ENCODE measurements around the gene FAM20A. TPM values are rescaled to one million over a fixed set of nuclear protein-coding genes. Genes with fewer than 3 reads are reported as not detected.
"Not testable (repeated sequence)": the region's sequence is repeated elsewhere in the genome, so short reads cannot be mapped to it uniquely, and the experiment has no call there.

FAM20A gene
- polyA plus RNA-seq, 4 donors, result 11.8 to 14.1 (median 12.1) TPM

GRCh38 chr17:68533887-68534694 is 67.1 kb downstream of the FAM20A start:
- peak in 1 of 4 donors; percentile 16 for DNase-seq (ENCODE audit: low read depth in 4 of 4, low spot score in 2 of 4)

- DNase-seq (ENCODE audit: low read depth in 4 of 4, low spot score in 2 of 4), result no peak
Measured at GRCh38 chr17:68532826-68533225, 68.3 kb downstream of the FAM20A start.

GRCh38 chr17:68531252-68531651 is 69.9 kb downstream of the FAM20A start:
- no peak for DNase-seq (ENCODE audit: low read depth in 4 of 4, low spot score in 2 of 4)

GRCh38 chr17:68527314-68527713 is 73.9 kb downstream of the FAM20A start:
- DNase-seq (ENCODE audit: low read depth in 4 of 4, low spot score in 2 of 4), result no peak

GRCh38 chr17:68526548-68526947 is 74.6 kb downstream of the FAM20A start:
- no peak for DNase-seq (ENCODE audit: low read depth in 4 of 4, low spot score in 2 of 4)

- no peak for DNase-seq (ENCODE audit: low read depth in 4 of 4, low spot score in 2 of 4)
Measured at GRCh38 chr17:68522266-68522665, 78.9 kb downstream of the FAM20A start.

- no peak for DNase-seq (ENCODE audit: low read depth in 4 of 4, low spot score in 2 of 4)
Measured at GRCh38 chr17:68519911-68520310, 81.3 kb downstream of the FAM20A start.

- DNase-seq (ENCODE audit: low read depth in 4 of 4, low spot score in 2 of 4), result not testable (repeated sequence)
Measured at GRCh38 chr17:68519051-68519450, 82.1 kb downstream of the FAM20A start.

- no peak for DNase-seq (ENCODE audit: low read depth in 4 of 4, low spot score in 2 of 4)
Measured at GRCh38 chr17:68518063-68518815, 82.9 kb downstream of the FAM20A start.

- not testable (repeated sequence) for DNase-seq (ENCODE audit: low read depth in 4 of 4, low spot score in 2 of 4)
Measured at GRCh38 chr17:68517605-68518004, 83.6 kb downstream of the FAM20A start.

- no peak for DNase-seq (ENCODE audit: low read depth in 4 of 4, low spot score in 2 of 4)
Measured at GRCh38 chr17:68516732-68517131, 84.4 kb downstream of the FAM20A start.

GRCh38 chr17:68514831-68515635 is 86.1 kb downstream of the FAM20A start:
- DNase-seq (ENCODE audit: low read depth in 4 of 4, low spot score in 2 of 4), result peak in 1 of 4 donors; percentile 21

- peak in 1 of 4 donors; percentile 4 for DNase-seq (ENCODE audit: low read depth in 4 of 4, low spot score in 2 of 4)
Measured at GRCh38 chr17:68513932-68514331, 87.2 kb downstream of the FAM20A start.

GRCh38 chr17:68512960-68513474 is 88.2 kb downstream of the FAM20A start:
- DNase-seq (ENCODE audit: low read depth in 4 of 4, low spot score in 2 of 4), result peak in 3 of 4 donors; percentile 23 to 52 (median 48)

GRCh38 chr17:68512247-68512959 is 88.8 kb downstream of the FAM20A start, which contains the start of gene PRKAR1A:
PRKAR1A (plus strand) TSS chr17:68512430; CDS start chr17:68515400, 2,970 bp downstream.
- DNase-seq (ENCODE audit: low read depth in 4 of 4, low spot score in 2 of 4), result peak in 3 of 4 donors; percentile 95 to 96 (median 95)

GRCh38 chr17:68511671-68512246 is 89.4 kb downstream of the FAM20A start:
- peak in 3 of 4 donors; percentile 84 to 94 (median 86) for DNase-seq (ENCODE audit: low read depth in 4 of 4, low spot score in 2 of 4)

- peak in 1 of 4 donors; percentile 77 for DNase-seq (ENCODE audit: low read depth in 4 of 4, low spot score in 2 of 4)
Measured at GRCh38 chr17:68511254-68511670, 89.9 kb downstream of the FAM20A start.

- DNase-seq (ENCODE audit: low read depth in 4 of 4, low spot score in 2 of 4), result peak in 2 of 4 donors; percentile 9 to 21
Measured at GRCh38 chr17:68509141-68510057, 91.8 kb downstream of the FAM20A start.
